ENCODE data around the gene AP2M1. TPM values are rescaled to one million over a fixed set of nuclear protein-coding genes. Genes with fewer than 3 reads are reported as not detected.

The AP2M1 gene
- total RNA-seq, 1 experiment from 2014 or later, result 353 TPM

GRCh38 chr3:184185461-184186183 is 11.0 kb downstream of the AP2M1 start (continued):
- TF ChIP-seq, protein P1, sequence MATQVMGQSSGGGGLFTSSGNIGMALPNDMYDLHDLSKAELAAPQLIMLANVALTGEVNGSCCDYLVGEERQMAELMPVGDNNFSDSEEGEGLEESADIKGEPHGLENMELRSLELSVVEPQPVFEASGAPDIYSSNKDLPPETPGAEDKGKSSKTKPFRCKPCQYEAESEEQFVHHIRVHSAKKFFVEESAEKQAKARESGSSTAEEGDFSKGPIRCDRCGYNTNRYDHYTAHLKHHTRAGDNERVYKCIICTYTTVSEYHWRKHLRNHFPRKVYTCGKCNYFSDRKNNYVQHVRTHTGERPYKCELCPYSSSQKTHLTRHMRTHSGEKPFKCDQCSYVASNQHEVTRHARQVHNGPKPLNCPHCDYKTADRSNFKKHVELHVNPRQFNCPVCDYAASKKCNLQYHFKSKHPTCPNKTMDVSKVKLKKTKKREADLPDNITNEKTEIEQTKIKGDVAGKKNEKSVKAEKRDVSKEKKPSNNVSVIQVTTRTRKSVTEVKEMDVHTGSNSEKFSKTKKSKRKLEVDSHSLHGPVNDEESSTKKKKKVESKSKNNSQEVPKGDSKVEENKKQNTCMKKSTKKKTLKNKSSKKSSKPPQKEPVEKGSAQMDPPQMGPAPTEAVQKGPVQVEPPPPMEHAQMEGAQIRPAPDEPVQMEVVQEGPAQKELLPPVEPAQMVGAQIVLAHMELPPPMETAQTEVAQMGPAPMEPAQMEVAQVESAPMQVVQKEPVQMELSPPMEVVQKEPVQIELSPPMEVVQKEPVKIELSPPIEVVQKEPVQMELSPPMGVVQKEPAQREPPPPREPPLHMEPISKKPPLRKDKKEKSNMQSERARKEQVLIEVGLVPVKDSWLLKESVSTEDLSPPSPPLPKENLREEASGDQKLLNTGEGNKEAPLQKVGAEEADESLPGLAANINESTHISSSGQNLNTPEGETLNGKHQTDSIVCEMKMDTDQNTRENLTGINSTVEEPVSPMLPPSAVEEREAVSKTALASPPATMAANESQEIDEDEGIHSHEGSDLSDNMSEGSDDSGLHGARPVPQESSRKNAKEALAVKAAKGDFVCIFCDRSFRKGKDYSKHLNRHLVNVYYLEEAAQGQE (IDR thresholded peaks at IDR 0.05; ENCODE audit: low read depth), result no peak
- TF ChIP-seq CEBPB (IDR thresholded peaks at IDR 0.05; ENCODE audit: low read depth) (no peak), FOSL1 (IDR thresholded peaks at IDR 0.05; ENCODE audit: low read depth) (no peak)

DNA sequence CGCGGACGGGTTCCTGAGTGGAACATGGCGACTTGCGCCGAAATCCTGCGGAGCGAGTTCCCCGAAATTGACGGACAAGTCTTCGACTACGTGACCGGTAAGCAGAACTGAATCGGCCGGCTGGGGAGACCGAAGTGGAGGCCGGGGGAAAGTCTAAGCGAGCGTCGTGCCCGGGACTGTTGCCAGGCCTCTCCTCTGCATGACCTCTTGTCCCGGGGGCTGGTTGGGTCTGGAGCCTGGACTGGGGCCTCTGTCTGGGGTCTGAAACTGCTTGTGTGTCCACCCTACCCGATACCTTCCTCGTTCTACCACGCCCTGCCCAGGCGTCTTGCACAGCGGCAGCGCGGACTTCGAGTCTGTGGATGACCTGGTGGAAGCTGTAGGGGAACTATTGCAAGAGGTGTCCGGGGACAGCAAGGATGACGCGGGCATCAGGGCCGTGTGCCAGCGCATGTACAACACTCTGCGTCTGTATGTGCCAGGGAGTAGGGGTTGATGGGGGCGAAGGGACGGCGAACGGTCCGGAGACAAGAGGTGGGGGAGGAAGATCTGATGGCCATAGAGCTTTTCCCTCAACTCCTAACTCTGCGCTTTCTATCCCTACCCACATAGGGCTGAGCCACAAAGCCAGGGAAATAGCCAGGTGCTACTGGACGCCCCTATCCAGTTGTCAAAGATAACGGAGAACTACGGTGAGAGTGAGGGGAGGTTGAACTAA is 11.7 kb downstream of the AP2M1 start, which contains the start of gene ABCF3:
ABCF3 (plus strand) TSS at position 16 of the 718 bp plus-strand sequence; CDS start at position 25, 9 bp downstream.
- Histone ChIP-seq H3K27me3 (ENCODE audit: insufficient read depth, low read length) (no peaks in the 10 kb centered on the region), H3K4me2 (ENCODE audit: low read length) (peak within 1 kb of the TSS; percentile 96), H3K27ac (ENCODE audit: low read depth, low read length) (peak within 1 kb of the TSS; percentile 88), H3K9me2 (ENCODE audit: insufficient read depth) (no peaks in the 10 kb centered on the region), H4K20me1 (ENCODE audit: insufficient read depth) (no peaks in the 10 kb centered on the region), H3K9me3 (ENCODE audit: control insufficient read depth in 1 of 2, insufficient read depth in 1 of 2, low read depth in 1 of 2, low read length in 2 of 2) (no peaks in the 10 kb centered on the region), H3K4me3 (replicated peaks in 1 of 2; ENCODE audit: low read depth in 1 of 2, low read length in 2 of 2) (peak within 1 kb of the TSS; percentile 98 to 100), H2AFZ (ENCODE audit: low read depth, low read length, poor library complexity, severe bottlenecking) (no peak within 1 kb of the TSS), H3K4me1 (ENCODE audit: control insufficient read depth in 1 of 2, insufficient read depth in 2 of 2, low read length in 2 of 2) (peaks cover 6 to 20% of the 10 kb centered on the region in 2 experiments), H3K79me2 (ENCODE audit: insufficient read depth, low read length) (peaks cover 48% of the 10 kb centered on the region), H3K36me3 (ENCODE audit: control insufficient read depth in 1 of 2, insufficient read depth in 2 of 2, low read length in 2 of 2) (peaks cover 53 to 63% of the 10 kb centered on the region in 2 experiments), H3K9ac (ENCODE audit: low read length) (peak within 1 kb of the TSS; percentile 91)
- ChIA-PET POLR2A (interaction anchor here (0.9 to 1.6 kb wide), 3 partner anchors 10 to 40 kb away, joined by 3 to 12 read pairs (median 4); partner anchors contain the start of gene AP2M1), RAD21 (ENCODE audit: low non-redundant PET in 1 of 2, low total read pairs in 2 of 2, uncharacterized antibody in 2 of 2, unreplicated experiment in 2 of 2) (interaction anchor here in 1 of 2 experiments (0.6 kb wide), 1 partner anchor 100 kb away, joined by 3 read pairs; no protein-coding TSS in a partner anchor), CTCF (interaction anchor here (1.6 kb wide), 2 partner anchors 10 to 41 kb away, joined by 5 to 6 read pairs; no protein-coding TSS in a partner anchor)
- ATAC-seq (peak; percentile 41), DNase-seq (ENCODE audit: low read depth, low spot score) (no peak)
- BruUV-seq (replicated peaks), result no TSS peak
- intact Hi-C loops (cut with micrococcal nuclease), result no loop called here
- TF ChIP-seq EGR1 (IDR thresholded peaks at IDR 0.05; ENCODE audit: low read depth) (no peak), EZH2 (IDR thresholded peaks at IDR 0.05) (no peak), YY1 (IDR thresholded peaks at IDR 0.05; ENCODE audit: extremely low read depth, insufficient replicate concordance, low read depth, low read length) (peak; percentile 95), POLR2AphosphoS5 (IDR thresholded peaks at IDR 0.05; ENCODE audit: low read depth, low read length) (peak; percentile 88), SP1 (IDR thresholded peaks at IDR 0.05; ENCODE audit: low read depth) (no peak), EZH2phosphoT487 (IDR thresholded peaks at IDR 0.05; ENCODE audit: borderline replicate concordance) (no peak), SRF (IDR thresholded peaks at IDR 0.05; ENCODE audit: low read depth) (no peak), FOSL1 (IDR thresholded peaks at IDR 0.05; ENCODE audit: low read depth) (no peak)
- TF ChIP-seq, protein P2, sequence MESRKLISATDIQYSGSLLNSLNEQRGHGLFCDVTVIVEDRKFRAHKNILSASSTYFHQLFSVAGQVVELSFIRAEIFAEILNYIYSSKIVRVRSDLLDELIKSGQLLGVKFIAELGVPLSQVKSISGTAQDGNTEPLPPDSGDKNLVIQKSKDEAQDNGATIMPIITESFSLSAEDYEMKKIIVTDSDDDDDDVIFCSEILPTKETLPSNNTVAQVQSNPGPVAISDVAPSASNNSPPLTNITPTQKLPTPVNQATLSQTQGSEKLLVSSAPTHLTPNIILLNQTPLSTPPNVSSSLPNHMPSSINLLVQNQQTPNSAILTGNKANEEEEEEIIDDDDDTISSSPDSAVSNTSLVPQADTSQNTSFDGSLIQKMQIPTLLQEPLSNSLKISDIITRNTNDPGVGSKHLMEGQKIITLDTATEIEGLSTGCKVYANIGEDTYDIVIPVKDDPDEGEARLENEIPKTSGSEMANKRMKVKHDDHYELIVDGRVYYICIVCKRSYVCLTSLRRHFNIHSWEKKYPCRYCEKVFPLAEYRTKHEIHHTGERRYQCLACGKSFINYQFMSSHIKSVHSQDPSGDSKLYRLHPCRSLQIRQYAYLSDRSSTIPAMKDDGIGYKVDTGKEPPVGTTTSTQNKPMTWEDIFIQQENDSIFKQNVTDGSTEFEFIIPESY (IDR thresholded peaks at IDR 0.05; ENCODE audit: extremely low read depth, insufficient replicate concordance, low read length), result no peak
- TF ChIP-seq, protein P1 (IDR thresholded peaks at IDR 0.05; ENCODE audit: low read depth), result no peak

All from HCT116 (cell line).